Effector memory CD4-positive, alpha-beta T cell (primary cell): ENCODE data around the gene RAB39A.

Experiments
- DNase-seq, 3 donors: peaks; one replicate each; pipeline ENCODE4 v3.0.0-alpha.2; 2020
- H3K27ac ChIP-seq: 2 replicates; pipeline ENCODE4 v1.7.0; 2013; ENCODE audit warnings: mild to moderate bottlenecking, low read length, moderate library complexity; ENCODE audit not compliant: insufficient read depth, poor library complexity, severe bottlenecking
- H3K27me3 ChIP-seq: replicated peaks from 2 replicates; pipeline ENCODE4 v1.7.0; 2013; ENCODE audit warnings: mild to moderate bottlenecking, low read length; ENCODE audit not compliant: insufficient read depth, control insufficient read depth, poor library complexity, severe bottlenecking
- H3K36me3 ChIP-seq: 2 replicates; pipeline ENCODE4 v1.7.0; 2013; ENCODE audit warnings: mild to moderate bottlenecking, low read length, moderate library complexity; ENCODE audit not compliant: control insufficient read depth, insufficient read depth
- H3K4me1 ChIP-seq: 2 replicates; pipeline ENCODE4 v1.7.0; 2013; ENCODE audit warnings: low read length, mild to moderate bottlenecking; ENCODE audit not compliant: control insufficient read depth, insufficient read depth, poor library complexity, severe bottlenecking
- H3K4me3 ChIP-seq: 2 replicates; pipeline ENCODE4 v1.7.0; 2013; ENCODE audit warnings: low read length, low read depth, mild to moderate bottlenecking; ENCODE audit not compliant: insufficient read depth, poor library complexity, severe bottlenecking
- H3K9me3 ChIP-seq: 2 replicates; pipeline ENCODE4 v1.7.0; 2013; ENCODE audit warnings: mild to moderate bottlenecking, low read length, moderate library complexity; ENCODE audit not compliant: control insufficient read depth

Gene RAB39A

DNA sequence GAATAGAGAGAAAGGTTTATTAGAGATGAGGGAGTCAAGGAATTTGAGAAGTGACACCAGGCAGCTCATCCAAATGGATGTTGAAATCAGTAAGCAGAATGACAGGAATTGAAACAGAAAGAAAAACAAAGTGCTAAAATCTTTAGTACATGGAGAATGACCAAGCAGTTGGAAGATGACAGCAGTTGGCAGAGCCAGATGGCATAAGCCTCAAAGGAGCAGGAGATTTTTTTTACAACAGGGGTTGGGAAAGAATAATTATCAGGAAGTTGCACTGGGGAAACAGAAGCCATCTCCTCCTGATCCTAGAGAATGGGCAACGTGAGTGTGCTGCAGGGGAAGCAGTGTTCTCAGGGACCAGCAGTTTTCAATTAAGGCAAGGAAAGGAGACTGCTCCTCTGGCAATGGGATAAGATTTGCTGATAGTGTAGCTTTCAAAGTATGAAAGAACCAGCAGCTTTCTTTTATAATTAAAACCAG is 28.9 kb downstream of the RAB39A start:
- H3K9me3 ChIP-seq = no peaks in the 10 kb centered on the region

GRCh38 chr11:107961480-107961879 is 33.2 kb downstream of the RAB39A start:
- Histone ChIP-seq H3K36me3 (no peaks in the 10 kb centered on the region), H3K27me3 (no peaks in the 10 kb centered on the region), H3K27ac (no peak overlapping the region), H3K4me1 (no peaks in the 10 kb centered on the region), H3K4me3 (no peak overlapping the region), H3K9me3 (no peaks in the 10 kb centered on the region)
- DNase-seq = no peak

More for the DNA sequence above, 28.9 kb downstream of the RAB39A start:
- DNase-seq = no peak
- no peak overlapping the region for H3K27ac ChIP-seq
- no peaks in the 10 kb centered on the region for H3K27me3 ChIP-seq
- H3K36me3 ChIP-seq = no peaks in the 10 kb centered on the region
- H3K4me1 ChIP-seq = no peaks in the 10 kb centered on the region
- H3K4me3 ChIP-seq = no peak overlapping the region

DNA sequence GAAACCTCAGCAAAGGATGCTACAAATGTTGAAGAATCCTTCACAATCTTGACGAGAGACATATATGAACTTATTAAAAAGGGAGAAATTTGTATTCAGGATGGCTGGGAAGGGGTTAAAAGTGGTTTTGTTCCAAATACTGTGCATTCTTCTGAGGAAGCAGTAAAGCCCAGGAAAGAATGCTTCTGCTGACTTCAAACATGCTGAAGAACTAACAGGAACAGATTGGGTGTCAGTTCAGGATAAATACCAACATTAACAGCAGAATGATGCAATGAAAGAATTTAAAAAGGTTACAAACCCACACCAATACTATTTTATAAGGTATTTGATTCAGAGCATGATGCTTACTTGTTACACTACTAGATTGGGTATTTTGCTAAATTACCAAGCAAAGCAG is 33.9 kb downstream of the RAB39A start:
- Histone ChIP-seq H3K9me3 (no peaks in the 10 kb centered on the region), H3K4me1 (no peaks in the 10 kb centered on the region), H3K27me3 (no peaks in the 10 kb centered on the region), H3K4me3 (no peak overlapping the region), H3K27ac (no peak overlapping the region), H3K36me3 (no peaks in the 10 kb centered on the region)
- DNase-seq = no peak

GRCh38 chr11:107963091-107963490 is 34.8 kb downstream of the RAB39A start:
- no peaks in the 10 kb centered on the region for H3K36me3 ChIP-seq
- H3K27ac ChIP-seq = no peak overlapping the region
- H3K4me1 ChIP-seq = no peaks in the 10 kb centered on the region
- DNase-seq = no peak
- H3K9me3 ChIP-seq = no peaks in the 10 kb centered on the region
- H3K4me3 ChIP-seq = no peak overlapping the region
- no peaks in the 10 kb centered on the region for H3K27me3 ChIP-seq

DNA sequence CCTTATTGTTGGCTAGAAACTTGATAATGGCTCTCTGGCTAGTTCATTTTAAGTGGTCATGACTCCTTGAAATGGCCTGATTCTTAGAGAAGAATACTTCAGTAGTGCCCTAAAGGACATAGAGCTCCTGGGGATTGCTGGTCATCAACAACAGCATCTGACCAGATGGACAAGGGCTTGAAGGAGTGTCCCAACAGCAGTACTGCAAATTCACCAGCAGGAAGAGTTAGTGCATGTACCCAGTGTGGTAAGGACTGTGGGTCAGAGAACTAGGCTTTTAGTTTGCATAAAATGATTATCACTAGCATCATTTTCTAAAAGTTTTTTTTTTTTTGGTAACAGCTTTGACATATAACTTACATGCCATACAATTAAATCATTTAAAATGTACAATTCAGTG is 41.0 kb downstream of the RAB39A start:
- no peaks in the 10 kb centered on the region for H3K9me3 ChIP-seq
- H3K4me1 ChIP-seq = no peaks in the 10 kb centered on the region
- H3K27me3 ChIP-seq = no peaks in the 10 kb centered on the region
- H3K36me3 ChIP-seq = no peaks in the 10 kb centered on the region
- no peak overlapping the region for H3K4me3 ChIP-seq
- H3K27ac ChIP-seq = no peak overlapping the region
- no peak for DNase-seq

DNA sequence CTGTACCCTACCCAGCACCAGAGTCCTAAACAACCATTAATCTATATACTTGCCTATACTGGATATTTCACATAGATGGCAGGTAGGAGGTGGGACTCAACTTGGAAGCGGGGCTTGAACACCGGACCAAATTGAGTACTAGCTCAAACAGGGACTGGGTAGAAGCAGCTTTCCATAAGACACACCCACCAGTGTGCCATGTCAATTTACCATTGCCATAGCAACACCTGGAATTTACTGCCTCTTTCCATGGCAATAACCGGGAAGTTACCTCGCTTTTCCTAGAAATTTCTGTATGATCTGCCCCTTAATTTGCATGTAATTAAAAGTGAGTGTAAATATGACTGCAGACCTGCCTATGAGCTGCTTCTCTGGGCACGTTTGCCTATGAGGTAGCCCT is 41.8 kb downstream of the RAB39A start:
- H3K4me1 ChIP-seq = no peaks in the 10 kb centered on the region
- H3K36me3 ChIP-seq = no peaks in the 10 kb centered on the region
- H3K27me3 ChIP-seq = no peaks in the 10 kb centered on the region
- no peak overlapping the region for H3K27ac ChIP-seq
- H3K4me3 ChIP-seq = no peak overlapping the region
- DNase-seq = no peak
- H3K9me3 ChIP-seq = no peaks in the 10 kb centered on the region

DNA sequence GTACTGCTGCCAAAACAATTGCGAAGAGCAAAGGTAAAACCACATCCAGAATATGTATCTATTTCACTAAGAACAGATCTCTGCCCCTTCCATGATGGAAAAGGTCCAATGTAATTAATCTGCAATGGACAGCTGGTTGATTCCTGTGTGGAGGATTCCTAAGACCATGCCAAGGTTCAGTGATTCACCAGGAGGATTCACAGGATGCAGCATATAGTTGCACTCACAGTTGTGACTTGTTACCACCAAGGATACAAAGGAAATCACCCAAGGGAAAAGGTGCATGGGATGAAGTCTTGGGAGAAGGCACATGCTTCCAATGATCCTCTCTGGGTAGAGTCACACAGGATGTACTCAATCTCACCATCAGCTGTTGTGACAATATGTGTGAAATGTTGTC is 45.4 kb downstream of the RAB39A start:
- Histone ChIP-seq H3K4me1 (no peaks in the 10 kb centered on the region), H3K4me3 (no peak overlapping the region), H3K27me3 (no peaks in the 10 kb centered on the region), H3K27ac (no peak overlapping the region), H3K36me3 (no peaks in the 10 kb centered on the region), H3K9me3 (no peaks in the 10 kb centered on the region)
- no peak for DNase-seq

GRCh38 chr11:107988397-107989158 is 60.3 kb downstream of the RAB39A start:
- no peaks in the 10 kb centered on the region for H3K9me3 ChIP-seq
- H3K4me3 ChIP-seq = no peak overlapping the region
- no peak for DNase-seq
- no peak overlapping the region for H3K27ac ChIP-seq
- no peaks in the 10 kb centered on the region for H3K36me3 ChIP-seq
- no peaks in the 10 kb centered on the region for H3K27me3 ChIP-seq
- H3K4me1 ChIP-seq = no peaks in the 10 kb centered on the region

DNA sequence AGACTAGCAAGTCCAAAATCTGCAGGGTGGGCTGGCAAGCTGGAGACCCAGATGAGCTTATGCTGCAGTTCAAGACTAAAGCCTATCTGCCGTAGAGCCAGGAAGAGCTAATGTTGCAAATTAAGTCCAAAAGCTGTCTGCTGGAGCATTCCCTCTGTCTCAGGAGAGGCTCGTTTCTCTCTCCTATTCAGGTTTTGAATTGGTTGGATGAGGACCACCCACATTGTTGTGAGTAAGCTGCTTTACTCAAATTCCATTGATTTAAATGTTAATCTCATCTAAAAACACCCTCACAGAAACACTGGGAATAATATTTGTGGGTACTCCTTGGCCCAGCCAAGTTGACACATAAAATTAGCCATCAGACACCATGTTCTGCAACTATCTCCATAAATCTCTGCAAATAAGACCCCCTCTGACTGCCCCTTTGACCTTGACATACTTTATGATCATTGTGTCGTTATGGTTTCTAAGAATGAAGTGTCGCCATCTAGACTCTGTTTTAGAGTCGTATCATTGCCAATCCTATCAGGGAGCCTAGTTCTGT is 63.7 kb downstream of the RAB39A start:
- Histone ChIP-seq H3K4me1 (no peaks in the 10 kb centered on the region), H3K27ac (no peak overlapping the region), H3K4me3 (no peak overlapping the region), H3K36me3 (no peaks in the 10 kb centered on the region), H3K9me3 (no peaks in the 10 kb centered on the region), H3K27me3 (no peaks in the 10 kb centered on the region)
- DNase-seq = no peak

DNA sequence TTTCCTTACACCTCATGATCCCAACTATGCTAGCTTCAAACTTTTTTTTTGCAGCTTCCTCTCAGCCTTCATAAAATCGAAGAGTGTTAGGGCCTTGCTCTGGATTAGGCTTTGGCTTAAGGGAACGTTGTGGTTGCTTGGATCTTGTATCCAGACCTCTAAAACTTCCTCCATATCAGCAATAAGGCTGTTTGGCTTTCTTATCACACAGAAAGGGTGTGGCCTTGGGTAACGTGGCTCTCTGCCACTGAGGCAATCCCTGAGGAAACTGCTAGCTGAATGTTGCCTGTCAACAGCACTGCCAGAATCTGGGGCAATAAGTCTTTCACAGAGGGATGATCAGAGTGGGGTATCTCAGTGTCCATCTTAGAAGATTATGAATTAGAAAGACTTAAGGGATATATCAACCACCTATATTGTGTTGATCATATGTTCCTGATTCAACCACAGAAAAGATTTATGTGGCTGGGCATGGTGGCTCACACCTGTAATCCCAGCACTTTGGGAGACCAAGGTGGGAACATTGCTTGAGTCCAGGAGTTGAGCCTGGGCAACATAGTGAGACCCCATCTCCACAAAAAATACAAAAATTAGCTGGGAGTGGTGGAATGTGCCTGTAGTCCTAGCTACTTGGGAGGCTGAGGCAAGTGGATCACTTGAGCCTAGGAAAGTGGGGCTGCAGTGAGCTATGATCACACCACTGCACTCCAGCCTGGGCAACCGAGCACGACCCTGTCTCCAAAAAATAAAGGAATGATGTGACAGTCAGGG is 67.9 kb downstream of the RAB39A start:
- no peaks in the 10 kb centered on the region for H3K36me3 ChIP-seq
- no peak overlapping the region for H3K4me3 ChIP-seq
- no peaks in the 10 kb centered on the region for H3K4me1 ChIP-seq
- H3K27ac ChIP-seq = no peak overlapping the region
- H3K27me3 ChIP-seq = no peaks in the 10 kb centered on the region
- DNase-seq = no peak
- no peaks in the 10 kb centered on the region for H3K9me3 ChIP-seq
